ENCODE measurements around the gene MORN1. TPM values are rescaled to one million over a fixed set of nuclear protein-coding genes. Genes with fewer than 3 reads are reported as not detected.

Gene MORN1
- total and polyA plus RNA-seq, 3 donors from 2014 or later, result 30.4 to 34.5 (median 30.9) TPM

DNA sequence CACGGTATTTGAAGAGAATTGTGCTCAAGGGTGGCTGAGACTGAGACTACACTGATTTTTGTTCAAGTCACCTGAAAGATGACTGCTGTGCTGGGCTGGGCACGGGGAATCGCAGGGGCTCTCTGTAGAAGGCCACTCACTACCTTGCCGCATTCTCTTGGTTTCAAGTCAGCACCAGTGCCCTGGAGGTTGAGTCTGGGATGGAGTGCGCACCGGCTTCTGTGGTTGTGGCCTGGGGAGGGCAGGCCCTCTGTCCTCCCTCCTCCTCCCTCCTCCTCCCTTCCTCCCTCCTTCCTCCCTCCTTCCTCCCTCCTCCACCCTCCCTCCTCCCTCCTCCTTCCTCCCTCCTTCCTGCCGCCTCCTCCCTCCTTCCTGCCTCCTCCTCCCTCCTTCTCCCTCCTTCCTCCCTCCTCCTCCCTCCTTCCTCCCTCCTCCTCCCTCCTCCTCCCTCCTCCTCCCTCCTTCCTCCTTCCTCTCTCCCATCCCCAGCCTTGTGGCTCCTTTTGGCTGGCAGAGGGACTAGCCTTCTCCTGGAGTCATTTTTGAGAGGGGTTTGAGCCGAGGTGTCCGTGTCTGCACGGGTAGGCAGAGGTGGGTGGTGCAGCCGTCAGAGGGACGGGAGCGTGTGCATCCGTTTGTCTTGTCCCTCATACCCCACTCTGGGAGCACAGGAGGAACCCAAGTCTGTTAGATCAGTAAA is 9.7 kb upstream of the MORN1 start:
- intact Hi-C loops (cut with DNase I; ENCODE audit: low total_unique reads), result no loop called here
- no peaks in the 10 kb centered on the region for H3K36me3 ChIP-seq (ENCODE audit: low read depth, missing control alignments)
- H3K27me3 ChIP-seq, result no peaks in the 10 kb centered on the region
- no peak for DNase-seq
- H3K9me3 ChIP-seq, result no peaks in the 10 kb centered on the region
- H3K27ac ChIP-seq, result no peak overlapping the region
- whole genome bisulfite sequencing, 2 donors, result 89% methylated on average over 10 to 14 of the region's 14 CpGs
- H3K4me1 ChIP-seq, result peaks cover 9% of the 10 kb centered on the region
- no peak overlapping the region for H3K4me3 ChIP-seq
- no peak for TF ChIP-seq POLR2A (IDR thresholded peaks at IDR 0.05)
- TF ChIP-seq, protein P1, sequence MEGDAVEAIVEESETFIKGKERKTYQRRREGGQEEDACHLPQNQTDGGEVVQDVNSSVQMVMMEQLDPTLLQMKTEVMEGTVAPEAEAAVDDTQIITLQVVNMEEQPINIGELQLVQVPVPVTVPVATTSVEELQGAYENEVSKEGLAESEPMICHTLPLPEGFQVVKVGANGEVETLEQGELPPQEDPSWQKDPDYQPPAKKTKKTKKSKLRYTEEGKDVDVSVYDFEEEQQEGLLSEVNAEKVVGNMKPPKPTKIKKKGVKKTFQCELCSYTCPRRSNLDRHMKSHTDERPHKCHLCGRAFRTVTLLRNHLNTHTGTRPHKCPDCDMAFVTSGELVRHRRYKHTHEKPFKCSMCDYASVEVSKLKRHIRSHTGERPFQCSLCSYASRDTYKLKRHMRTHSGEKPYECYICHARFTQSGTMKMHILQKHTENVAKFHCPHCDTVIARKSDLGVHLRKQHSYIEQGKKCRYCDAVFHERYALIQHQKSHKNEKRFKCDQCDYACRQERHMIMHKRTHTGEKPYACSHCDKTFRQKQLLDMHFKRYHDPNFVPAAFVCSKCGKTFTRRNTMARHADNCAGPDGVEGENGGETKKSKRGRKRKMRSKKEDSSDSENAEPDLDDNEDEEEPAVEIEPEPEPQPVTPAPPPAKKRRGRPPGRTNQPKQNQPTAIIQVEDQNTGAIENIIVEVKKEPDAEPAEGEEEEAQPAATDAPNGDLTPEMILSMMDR (IDR thresholded peaks at IDR 0.05), result no peak

DNA sequence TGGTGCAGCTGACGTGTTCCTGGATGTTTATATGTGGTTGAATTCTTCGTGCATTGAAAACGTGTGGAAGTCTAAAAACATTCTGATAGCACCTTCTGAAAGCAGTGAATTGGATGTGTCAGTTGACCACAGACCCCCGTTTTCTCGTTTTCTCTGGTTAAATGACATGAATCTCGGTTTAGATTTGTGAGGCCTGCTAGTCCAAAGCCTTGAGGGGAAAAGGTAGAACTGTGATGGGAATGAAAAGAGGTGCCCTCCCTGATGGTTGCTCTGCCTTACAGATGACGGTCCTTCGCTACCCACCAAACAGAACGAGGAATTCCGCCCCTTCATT is 9.2 kb upstream of the MORN1 start:
- TF ChIP-seq POLR2A (IDR thresholded peaks at IDR 0.05), result no peak
- TF ChIP-seq, protein P1 (IDR thresholded peaks at IDR 0.05), result no peak
- Histone ChIP-seq H3K36me3 (ENCODE audit: low read depth, missing control alignments) (no peaks in the 10 kb centered on the region), H3K27me3 (no peaks in the 10 kb centered on the region), H3K4me3 (no peak overlapping the region), H3K9me3 (no peaks in the 10 kb centered on the region), H3K4me1 (peaks cover 9% of the 10 kb centered on the region), H3K27ac (no peak overlapping the region)
- 90% methylated on average over 10 of the region's 10 CpGs for WGBS, 2 donors
- DNase-seq, result no peak
- intact Hi-C loops (cut with DNase I; ENCODE audit: low total_unique reads), result no loop called here

DNA sequence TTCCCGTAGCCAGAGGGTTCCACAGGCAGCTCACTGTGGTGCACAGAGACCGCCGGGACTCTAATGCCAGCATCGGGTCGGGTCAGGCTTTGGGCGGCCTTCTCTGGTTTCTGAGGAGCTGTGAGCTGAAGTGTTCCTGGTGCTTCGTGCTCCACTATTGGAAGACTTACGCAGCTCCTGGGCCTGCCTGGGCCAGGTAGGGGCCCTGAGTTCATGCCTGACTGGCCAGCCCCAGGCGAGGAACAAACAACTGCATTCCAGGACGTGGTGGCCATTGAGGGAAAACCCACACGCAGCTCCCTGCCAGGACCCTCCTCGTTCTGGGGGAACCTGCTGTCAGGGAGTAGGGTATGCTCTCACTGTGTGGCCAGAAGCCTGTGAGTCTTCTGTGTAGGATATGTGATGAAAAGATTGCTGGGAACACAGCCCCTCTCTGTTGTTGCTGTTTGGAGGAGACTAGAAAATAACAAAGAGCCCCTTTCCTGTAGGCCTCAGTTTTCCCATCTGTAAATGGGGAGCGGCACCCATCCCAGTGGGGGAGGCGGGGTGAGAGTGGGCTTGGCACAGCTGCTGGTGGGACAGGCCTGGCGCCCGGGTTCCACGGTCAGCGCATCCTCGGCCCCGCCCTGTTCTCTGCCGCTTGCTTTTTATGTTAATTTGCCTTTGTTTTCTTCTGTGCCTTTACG is 8.7 kb upstream of the MORN1 start:
- Histone ChIP-seq H3K9me3 (no peaks in the 10 kb centered on the region), H3K4me3 (no peak overlapping the region), H3K27me3 (no peaks in the 10 kb centered on the region), H3K27ac (no peak overlapping the region), H3K4me1 (peaks cover 5% of the 10 kb centered on the region), H3K36me3 (ENCODE audit: low read depth, missing control alignments) (no peaks in the 10 kb centered on the region)
- DNase-seq, result no peak
- intact Hi-C loops (cut with DNase I; ENCODE audit: low total_unique reads), result no loop called here
- 88 to 90% methylated on average over 15 to 22 of the region's 22 CpGs for whole genome bisulfite sequencing, 2 donors
- TF ChIP-seq POLR2A (IDR thresholded peaks at IDR 0.05), result no peak
- TF ChIP-seq, protein P1 (IDR thresholded peaks at IDR 0.05), result no peak

DNA sequence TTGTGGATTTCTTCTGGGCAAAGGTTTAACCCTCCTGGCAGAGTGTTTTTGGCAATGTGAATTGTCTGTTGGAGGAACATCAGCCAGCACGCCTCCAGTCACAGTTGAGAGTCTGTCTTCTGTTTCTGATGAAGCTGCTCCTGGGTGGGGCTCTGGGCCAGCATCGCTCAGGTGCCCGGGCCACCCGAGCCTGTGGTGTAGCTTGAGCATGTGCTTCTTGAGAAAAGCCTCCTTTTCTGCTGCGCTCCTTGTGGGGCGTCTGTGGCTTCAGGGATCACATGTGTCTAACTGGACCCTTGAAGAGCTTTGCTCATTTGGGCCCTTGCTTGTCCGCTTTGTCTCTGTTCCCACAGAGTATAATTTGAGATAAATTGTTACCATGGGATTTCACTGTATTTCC is 7.5 kb upstream of the MORN1 start:
- Histone ChIP-seq H3K4me3 (no peak overlapping the region), H3K4me1 (no peaks in the 10 kb centered on the region), H3K9me3 (no peaks in the 10 kb centered on the region), H3K36me3 (ENCODE audit: low read depth, missing control alignments) (no peaks in the 10 kb centered on the region), H3K27me3 (no peaks in the 10 kb centered on the region), H3K27ac (no peak overlapping the region)
- intact Hi-C loops (cut with DNase I; ENCODE audit: low total_unique reads), result no loop called here
- 83 to 91% methylated on average over 7 of the region's 7 CpGs for WGBS, 2 donors
- TF ChIP-seq POLR2A (IDR thresholded peaks at IDR 0.05), result no peak
- no peak for DNase-seq

DNA sequence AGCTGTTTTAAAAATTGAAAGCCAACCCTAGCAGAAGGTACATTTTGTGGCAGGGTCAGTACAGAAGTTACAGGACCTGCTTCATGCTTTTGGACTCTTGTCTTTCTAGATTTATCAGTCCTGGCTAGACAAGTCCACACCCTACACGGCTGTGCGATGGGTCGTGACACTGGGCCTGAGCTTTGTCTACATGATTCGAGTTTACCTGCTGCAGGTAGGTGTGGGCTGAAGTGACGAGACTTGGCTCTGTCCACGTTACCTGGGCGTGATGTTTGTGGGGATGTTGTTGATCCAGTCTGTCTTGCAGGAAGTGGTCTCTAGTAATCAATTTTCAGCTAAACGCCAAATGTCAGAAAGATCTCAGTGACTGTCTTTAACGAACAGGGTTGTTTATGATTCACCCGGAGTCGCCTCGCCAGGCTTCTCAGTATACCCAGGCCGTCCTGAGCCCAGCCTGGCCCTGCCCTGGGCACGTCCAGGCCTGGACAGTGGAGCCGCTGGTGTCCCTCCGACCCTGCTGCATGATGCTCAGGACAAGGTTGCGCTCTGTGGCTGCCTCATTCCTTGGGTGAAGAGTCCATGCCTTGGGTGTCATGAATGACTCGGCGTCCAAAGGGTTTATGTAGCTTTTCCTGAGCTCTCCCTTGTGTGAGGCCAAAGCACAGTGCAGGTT is 5.8 kb upstream of the MORN1 start:
- TF ChIP-seq POLR2A (IDR thresholded peaks at IDR 0.05), result no peak
- TF ChIP-seq, protein P1 (IDR thresholded peaks at IDR 0.05), result no peak
- no peaks in the 10 kb centered on the region for H3K27me3 ChIP-seq
- no peak overlapping the region for H3K27ac ChIP-seq
- 89 to 91% methylated on average over 19 of the region's 19 CpGs for WGBS, 2 donors
- no peak for DNase-seq
- intact Hi-C loops (cut with DNase I; ENCODE audit: low total_unique reads), result no loop called here
- H3K36me3 ChIP-seq (ENCODE audit: low read depth, missing control alignments), result no peaks in the 10 kb centered on the region
- H3K9me3 ChIP-seq, result no peaks in the 10 kb centered on the region
- H3K4me1 ChIP-seq, result peaks cover 16% of the 10 kb centered on the region
- no peak overlapping the region for H3K4me3 ChIP-seq

Data from testis (tissue), 3 donors.